GM18517 (cell line): ENCODE data around the gene ITIH5.
"Not testable (repeated sequence)": the region's sequence is repeated elsewhere in the genome, so short reads cannot be mapped to it uniquely, and the experiment has no call there.

Experiments used
- ATAC-seq: cut with Tn5 transposase; IDR thresholded peaks from one replicate; pipeline ENCODE4 v1.9.1; 2021; ENCODE audit warnings: mild to moderate bottlenecking, moderate library complexity; ENCODE audit not compliant: unreplicated experiment

The ITIH5 gene

DNA sequence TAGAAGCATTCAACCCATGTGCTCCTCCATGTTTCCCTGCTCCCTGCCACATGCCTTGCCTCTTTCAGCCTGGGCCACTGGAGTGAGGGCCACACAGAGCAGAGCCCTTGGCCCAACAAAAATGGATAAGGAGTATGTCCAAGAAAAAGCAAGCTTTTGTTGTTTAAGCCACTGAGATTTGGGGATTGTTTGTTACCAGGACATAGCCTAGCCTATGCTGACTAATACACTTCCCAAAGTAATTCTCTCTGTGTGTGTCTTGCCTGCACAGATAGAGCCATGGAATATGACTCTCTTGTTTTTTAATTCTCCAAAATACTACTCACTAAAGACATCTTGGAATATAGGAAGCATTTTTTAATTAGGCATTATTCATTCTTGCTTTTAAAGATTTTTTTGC, 22.8 kb upstream of the ITIH5 start:
- ATAC-seq, result no peak

DNA sequence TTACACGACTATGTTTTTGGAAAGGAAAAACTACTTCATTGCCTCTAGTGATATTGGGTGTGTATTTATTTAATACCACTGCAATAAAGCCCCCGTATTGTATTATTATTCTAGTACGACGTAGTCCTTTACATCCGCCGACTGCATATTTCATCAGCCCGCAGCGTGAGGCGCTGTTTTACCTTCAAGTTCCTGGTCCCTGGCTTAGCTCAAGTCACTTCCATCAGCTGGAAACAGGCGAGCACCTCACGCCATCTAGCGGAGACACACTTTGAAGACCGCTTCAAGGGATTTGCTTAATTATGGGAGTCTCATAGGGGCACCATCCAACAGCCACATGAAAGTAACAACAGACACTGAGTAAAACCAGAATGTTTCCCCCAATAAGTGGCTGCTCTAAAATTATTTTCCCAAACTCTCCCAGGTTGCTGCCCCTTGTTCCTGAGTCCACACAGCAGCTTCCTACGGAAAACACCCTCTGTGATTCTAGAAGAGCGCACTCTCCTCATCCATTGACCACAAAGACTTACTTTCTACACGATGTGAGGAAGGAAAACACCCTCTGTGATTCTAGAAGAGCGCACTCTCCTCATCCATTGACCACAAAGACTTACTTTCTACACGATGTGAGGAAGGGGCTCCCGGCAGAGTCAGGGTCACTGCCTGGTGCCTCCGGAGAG, 20.6 kb upstream of the ITIH5 start:
- peak; percentile 96 for ATAC-seq

DNA sequence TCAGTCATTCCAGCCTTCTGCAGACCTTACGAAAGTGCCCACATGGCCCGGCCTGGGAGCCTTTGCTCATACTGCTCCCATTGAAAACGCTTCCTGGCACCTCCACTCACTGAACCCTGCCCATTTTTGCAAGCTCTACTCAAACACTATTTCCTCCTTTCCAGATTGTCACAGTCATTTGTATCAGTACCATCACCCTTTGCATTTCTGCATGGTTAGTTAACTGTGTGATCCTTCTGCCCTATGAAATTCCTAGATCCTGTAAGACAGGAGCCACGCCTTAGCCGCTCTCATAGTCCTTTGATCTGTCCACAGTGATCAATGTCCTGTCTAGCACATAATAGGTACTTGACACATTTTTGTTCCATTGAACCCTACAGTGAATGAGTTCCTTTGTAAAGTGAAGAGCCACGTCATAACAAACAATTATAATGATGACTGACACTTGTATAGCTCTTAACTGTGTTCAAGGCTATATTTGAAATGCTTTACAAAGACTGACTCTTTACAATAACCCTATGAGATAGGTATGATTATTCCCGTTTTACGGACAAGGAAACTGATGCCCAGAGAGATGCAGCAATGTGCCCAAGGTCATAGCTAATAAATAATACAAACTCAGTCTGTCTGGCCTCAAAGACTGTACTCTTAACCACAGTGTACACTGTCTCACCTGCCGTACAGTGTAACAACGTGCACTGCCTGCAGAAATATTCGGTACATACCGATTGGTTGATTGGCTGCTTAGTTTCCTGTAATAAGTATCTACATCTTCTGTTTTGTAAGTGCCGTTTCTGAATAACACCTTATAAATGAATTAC, 19.8 kb upstream of the ITIH5 start:
- no peak for ATAC-seq

DNA sequence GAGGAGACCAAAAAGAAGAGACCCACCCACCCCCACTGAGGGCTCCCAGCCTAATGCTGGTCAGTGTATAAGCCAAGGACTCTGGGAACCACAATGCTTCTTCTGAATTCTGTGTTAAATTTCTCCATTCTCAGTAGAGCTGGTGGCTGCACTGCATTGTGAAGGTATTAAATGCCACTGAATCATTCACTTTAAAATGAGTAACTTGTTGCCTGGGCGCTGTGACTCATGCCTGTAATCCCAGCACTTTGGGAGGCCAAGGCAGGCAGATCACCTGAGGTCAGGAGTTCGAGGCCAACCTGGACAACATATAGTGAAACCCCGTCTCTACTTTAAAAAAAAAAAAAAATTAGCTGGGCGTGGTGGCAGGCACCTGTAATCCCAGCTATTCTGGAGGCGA, 13.3 kb upstream of the ITIH5 start:
- ATAC-seq, result not testable (repeated sequence)

DNA sequence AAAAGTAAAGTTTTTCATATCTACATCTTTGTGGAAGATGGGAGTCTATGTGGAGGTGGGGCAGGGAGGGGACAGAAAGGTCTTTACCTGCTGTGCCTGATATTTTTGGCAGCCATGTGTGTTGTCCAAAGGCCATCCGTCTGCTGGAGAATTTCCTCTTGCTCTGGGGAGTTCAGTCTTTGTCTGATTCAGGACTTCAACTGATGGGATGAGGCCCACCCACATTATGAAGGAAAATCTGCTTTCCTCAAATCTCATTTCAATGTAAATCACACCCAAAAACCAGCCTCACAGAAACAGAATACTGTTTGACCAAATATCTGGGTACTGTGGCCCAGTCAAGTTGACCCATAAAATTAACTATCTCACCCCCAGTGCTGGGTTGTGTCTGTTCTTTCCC, 12.5 kb upstream of the ITIH5 start:
- no peak for ATAC-seq

DNA sequence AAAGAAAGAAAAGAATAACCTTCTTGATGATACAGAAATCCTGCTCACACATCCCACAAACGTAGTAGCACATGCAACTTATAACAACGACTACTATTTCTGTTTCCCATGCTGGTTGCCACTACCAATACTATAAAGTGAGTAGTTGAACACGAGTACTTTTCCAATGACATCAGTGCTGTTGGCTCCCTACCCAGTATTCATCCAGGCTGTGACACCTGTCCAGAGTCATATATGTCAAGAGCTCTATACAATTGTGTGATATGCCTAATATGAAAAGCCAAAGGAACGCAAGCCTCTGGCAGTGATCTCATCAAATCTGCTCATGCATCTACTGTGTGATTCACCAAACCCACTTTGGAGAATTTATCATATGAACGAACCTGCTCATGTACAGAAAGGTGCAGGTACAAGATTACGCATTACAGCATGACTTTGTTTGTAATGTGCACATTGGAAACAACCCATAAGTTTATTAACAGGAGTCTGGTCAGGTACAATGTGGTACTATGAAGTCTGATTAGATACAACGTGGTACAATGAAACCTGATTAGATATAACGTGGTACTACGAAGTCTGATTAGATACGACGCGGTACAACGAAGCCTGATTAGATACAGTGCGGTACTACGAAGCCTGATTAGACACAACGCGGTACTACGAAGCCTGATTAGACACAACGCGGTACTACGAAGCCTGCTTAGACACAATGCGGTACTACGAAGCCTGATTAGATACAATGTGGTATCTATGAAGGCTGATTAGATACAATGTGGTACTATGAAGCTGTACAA, 5.8 kb upstream of the ITIH5 start:
- ATAC-seq, result no peak

DNA sequence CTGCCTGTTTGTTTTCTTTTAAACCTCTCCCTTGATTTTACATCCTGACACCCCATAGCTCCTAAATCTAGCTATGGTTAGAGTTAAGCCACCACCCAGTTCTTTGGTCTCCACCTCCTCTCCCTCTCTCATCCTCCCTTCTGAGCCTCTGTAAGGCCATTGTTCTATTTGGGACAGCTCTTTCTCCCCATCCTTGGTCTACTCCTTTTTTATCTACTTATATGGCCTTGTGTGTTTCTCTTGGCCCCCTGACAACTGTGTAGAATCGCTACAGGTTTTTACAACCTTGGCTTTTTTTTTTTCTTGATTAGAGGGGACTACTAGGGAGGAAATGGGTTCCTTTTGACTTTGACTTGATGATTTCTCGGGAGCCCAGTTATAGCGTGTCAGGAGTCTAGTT, 3.4 kb upstream of the ITIH5 start:
- ATAC-seq, result no peak

DNA sequence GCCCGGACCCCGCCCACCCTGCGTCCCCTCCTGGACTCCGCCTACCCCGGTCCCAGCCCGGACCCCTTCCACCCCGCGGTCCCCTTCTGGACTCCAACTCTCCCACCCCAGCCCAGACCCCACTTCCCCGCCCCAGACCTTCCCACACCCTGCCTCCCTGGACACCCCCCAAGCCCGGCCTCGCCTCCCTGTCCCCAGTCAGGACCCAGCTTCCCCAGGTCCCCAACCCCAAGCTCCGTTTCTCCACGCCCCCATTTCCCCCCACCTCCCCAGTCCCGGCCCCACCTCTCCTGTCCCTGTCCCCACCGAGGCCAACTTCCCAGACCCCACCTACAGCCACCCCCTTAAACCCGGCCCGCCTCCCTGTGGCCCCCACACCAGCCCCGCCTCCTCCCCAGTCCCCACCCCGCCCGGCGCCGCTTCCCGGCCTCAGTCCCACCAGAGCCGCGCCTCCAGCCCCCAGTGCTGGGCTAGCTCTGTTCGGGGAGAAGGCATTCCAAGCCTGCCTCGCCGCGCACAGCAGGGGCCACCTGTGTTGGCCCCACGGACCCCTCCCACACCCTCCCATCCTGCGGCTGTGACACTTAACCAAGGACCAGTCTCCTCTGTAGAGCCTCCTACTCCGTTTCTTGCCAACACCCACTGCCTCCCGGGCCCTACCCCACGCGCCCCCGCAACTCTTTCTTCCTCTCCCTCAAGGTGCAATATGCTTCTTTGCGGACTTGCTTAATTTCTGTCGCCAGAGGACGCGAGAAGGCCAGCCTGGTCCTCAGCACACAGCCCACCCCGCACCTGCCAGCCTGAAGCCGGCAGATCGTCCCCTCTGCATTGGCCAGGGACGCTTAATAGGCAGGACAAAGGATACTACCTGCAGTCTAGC, 736 bp upstream of the ITIH5 start:
- ATAC-seq, result no peak

DNA sequence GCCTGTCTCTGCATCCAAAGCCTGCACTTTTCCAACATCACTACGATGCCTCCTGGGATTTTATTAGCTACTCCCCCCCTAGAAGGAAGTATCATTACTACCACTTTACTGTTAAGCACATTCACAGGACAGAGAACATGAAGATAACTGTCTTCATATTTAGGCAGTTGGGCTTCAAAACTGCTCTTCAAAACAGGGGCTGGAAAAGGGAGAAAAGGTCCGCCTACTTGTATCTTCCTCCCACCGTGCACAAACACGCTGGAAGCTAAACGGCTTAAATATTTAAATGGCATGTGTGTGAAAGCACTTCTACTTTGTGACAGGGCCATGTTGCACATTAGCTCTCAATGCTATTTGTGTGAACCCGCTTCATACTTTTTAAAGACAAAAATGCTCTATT, 999 bp downstream of the ITIH5 start:
- ATAC-seq, result no peak

DNA sequence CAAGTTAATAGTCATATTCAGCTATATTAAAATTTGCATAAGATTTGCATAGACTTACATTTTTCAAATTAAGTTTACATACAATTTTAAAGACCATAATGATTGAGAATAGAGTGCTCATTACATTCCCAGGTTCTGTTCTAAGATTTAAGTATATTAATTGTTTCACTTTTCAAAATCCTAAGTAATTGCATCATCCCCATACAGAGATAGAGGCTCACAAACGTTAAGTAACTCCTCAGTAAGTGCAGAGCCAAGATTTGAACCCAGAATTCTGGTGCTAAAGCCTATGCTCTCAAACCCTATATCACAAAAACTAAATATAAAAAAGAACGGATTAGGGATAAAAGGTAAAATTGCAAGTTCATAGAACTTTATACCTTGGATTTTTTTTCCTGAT, 2.1 kb downstream of the ITIH5 start:
- ATAC-seq, result no peak

DNA sequence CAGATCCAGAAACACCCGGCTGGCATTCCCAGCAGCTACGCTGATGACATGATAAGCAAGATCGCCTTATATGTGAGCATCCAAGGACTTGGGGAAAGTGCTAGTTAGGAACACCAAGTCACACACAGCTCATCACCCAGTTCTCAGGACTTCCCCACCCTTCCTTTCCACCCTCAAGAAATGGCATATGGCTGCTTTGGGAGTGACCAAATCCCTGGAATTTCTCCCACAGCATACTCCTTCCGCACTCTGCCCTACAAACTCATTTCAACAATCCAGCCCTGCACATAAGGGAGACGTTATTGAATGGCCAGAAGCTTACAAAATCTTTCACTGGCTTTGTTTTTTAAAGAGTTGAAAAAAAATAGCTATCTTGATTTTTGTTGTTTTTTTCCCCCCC, 4.2 kb downstream of the ITIH5 start:
- no peak for ATAC-seq

DNA sequence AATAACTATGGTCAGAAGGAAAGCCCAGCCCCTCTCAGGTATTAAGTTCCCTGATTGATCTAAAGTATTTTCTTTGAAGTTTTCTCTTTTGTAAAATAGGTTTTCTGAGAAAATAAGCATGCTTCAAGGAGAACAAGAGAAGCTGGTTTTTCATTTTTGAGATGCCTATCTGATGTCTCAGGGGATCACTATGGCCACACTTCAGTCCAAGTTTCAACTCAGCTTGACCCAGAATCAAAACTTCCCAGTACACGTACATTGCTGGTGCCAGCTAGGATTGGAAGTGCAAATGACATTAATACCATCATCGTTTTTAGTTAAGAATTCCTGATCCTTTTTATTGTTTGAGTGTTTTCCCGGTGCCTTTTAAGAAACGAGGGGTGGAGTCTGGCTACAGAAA, 7.2 kb downstream of the ITIH5 start:
- ATAC-seq, result no peak

DNA sequence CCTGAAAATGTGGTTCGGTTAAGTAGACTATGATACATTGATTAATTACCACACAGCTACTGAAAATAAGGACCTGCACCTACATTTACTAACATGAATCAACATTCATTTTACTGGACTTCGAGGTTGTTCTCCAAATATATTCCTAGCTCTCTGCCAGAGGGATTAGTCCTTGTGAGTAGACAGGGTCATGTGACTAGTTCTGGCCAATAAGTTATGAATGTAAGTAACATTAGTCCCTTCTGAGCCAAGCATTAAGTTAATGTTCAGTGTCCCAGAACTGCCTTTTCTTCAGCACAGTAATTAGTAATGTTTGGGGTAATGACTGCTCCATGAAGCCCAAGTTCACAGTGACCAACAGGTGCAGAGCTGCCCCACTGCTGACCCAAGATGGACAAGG, 9.2 kb downstream of the ITIH5 start:
- ATAC-seq, result no peak

DNA sequence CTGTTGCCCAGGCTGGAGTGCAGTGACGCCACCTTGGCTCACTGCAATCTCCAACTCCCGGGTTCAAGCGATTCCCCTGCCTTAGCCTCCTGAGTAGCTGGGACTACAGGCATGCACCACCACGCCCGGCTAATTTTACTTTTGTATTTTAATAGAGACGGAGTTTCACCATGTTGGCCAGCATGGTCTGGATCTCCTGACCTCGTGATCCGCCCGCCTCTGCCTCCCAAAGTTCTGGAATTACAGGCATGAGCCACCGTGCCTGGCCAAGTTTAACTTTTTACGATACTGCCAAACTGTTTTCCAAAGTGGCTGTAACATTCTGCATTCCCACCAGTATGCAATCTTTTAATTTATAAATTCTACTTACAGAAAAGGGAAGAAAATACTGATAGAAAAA, 9.7 kb downstream of the ITIH5 start:
- not testable (repeated sequence) for ATAC-seq

DNA sequence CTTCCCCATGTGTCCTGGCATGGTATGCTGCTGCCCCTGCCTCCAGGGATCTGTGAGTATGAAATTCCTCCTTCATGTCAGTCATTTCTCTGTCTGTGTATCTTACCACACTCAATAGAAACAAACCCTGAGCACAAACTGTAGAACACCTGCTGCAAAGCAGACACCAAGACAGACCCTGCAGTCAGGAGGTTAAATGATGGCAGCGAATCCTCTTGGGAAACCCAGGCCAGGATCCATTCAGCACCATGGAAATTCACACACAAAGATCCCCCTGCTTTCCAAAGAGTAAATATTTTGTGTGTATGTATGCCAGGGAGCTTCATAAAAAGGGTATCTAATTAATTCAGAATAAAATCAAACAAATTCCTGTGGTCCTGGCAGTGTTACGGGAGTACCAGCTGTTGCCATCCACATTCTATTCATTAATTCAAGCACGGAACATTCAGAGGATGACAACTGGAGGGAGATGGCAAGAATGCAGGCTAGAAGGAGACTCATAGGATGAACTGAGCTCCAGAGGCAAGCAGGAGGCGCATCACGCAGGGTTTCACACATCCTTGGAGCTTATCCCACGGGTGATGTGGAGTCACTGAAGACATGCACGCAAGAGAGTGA, 14.8 kb downstream of the ITIH5 start:
- ATAC-seq, result no peak

DNA sequence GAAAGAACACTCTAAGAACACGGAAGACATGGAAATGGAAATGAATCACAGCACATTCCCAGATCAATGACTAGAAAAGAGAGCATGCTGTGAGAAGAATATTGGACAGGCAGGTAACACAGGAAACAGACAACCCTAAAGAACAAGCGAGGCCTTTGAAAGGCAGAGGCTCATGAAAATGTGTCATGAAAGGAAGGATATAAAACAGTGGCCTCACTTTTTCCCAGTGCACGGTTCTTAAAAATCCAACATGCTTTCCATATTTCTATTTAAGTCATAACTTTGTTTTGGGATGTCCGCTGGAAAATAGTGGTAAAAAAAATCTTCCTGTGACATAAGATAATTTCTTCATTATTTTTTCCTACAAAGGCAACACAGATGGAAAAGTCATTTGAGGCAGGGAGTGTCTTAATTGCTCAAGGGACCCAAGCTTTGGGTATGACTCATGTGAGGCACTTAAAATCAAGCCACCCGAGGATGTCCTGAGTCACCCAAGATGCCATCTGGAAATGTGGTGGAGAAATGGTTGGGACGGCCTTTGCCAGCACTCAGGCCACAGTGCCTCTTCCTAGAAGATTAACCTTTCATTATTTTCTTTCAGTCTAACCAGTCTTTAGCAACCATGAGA, 17.0 kb downstream of the ITIH5 start:
- no peak for ATAC-seq

DNA sequence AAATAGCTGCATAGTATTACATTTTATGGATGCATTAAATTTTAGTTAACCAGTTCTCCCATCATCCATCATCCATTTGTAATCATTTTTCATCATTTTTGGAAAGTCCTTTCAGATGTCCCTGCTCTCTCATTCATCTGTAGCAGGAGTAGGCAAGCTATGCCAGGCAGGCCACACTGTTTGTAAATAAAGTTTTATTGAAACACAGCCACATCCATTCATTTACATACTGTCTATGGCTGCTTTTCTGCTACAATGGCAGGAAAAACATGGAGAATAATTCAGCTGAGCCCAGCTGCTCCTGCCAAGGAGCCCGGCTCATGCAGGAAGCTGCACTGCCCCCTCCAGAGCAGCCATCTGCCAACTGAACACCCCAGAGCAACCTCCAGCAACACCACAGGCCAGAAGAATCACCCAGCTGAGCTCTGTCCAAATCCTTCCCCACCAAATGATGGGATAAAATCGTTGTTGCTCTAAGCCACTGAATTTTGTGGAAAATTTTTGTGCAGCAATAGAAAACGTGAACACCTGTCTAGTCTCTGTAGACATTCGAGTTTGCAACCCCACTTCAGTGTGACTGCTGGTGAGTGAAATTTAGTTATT, 19.6 kb downstream of the ITIH5 start:
- ATAC-seq, result no peak

DNA sequence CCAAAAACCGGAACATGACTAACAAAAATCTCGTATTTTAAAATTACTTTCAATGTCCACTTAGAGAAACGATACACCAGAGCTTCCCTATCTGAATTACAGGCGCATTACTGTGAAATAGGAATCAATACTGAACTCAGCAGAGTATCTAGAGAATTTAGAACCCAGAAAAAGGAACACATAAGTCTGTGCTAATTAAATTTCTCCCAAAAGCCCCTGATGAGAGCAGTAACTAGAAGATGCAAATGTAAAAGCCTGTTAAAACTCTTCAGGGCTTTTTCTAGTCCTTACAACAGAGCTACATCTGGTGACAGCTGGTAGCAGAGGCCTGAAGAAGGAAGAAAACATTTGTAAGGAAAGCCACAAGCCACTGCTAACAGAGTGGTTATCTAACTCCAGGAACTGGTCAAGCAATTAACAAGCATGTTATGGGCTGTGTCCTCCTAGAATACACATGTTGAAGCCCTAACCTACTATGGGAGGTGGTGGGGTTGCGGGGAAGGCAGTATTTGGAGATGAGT, 24.2 kb downstream of the ITIH5 start:
- no peak for ATAC-seq

DNA sequence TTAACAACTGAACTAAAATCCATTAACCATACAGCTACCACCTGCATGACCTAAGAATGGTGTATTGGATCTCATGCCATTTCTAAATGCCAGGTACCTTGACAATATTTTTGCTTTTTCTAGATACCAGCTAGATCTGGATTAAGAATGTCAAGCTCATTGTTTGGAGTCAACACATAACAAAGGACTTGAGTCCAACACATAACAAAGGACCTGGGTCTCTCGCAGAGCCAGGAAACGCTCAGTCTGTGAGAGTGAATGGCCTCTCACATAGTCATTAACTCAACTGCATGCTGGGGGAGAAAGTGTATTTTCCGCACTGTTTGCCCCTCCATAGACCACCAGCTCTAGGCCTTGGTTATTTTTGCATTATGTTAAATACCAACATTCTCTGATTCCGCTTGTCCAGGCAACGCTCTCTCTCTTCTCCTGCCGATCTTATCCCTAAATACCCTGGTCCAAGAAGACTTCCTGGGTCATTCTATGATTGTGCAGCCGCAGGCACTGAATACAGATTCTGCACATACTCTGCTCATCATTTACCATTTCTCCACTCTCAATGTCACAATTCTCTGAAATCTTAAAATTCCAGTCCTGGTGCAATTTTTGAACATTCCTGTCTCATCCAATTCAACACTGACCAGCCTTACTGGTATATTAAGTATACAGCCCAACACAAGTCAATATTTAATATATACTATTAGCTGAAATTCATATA, 31.2 kb downstream of the ITIH5 start:
- no peak for ATAC-seq
